WTC11 (cell line): ENCODE results near the gene CNTLN.

Experiments
- ATF1 ChIP-seq: sonication (generic); formaldehyde crosslinking; IDR thresholded peaks from 2 replicates; pipeline ENCODE4 v1.8.1; 2023; ENCODE audit warnings: mild to moderate bottlenecking, moderate library complexity, missing genetic modification reagents
- CREB1 ChIP-seq: sonication (generic); formaldehyde crosslinking; IDR thresholded peaks from 2 replicates; pipeline ENCODE4 v1.8.0; 2023; ENCODE audit warnings: mild to moderate bottlenecking, missing genetic modification reagents
- CTCF ChIP-seq: fragments of 200-600 bp; IDR thresholded peaks from 2 replicates; pipeline ENCODE4 v1.8.0; 2022; ENCODE audit warnings: antibody characterized with exemption
- NR1H2 ChIP-seq: sonication (generic); formaldehyde crosslinking; IDR thresholded peaks from 2 replicates; pipeline ENCODE4 v1.9.0; 2021; ENCODE audit warnings: mild to moderate bottlenecking, moderate library complexity, missing genetic modification reagents
- NR3C1 ChIP-seq: sonication (generic); formaldehyde crosslinking; conservative IDR thresholded peaks from 2 replicates; pipeline ENCODE4 v1.8.1; 2023; ENCODE audit warnings: low read depth, mild to moderate bottlenecking, missing genetic modification reagents
- ZBTB21 ChIP-seq: sonication (generic); formaldehyde crosslinking; IDR thresholded peaks from 2 replicates; pipeline ENCODE4 v1.8.1; 2023; ENCODE audit warnings: mild to moderate bottlenecking, missing genetic modification reagents, borderline replicate concordance
- ZNF263 ChIP-seq: sonication (generic); formaldehyde crosslinking; IDR thresholded peaks from 2 replicates; pipeline ENCODE4 v1.8.1; 2022; ENCODE audit warnings: low read depth, mild to moderate bottlenecking, moderate library complexity, missing genetic modification reagents
- ZSCAN18 ChIP-seq: fragments of 250-450 bp; sonication (Bioruptor Pico); IDR thresholded peaks from 2 replicates; pipeline ENCODE4 v2.1.2; 2022; ENCODE audit warnings: mild to moderate bottlenecking, moderate library complexity
- TF ChIP-seq, protein P1 (sequence below): sonication (generic); formaldehyde crosslinking; IDR thresholded peaks from 2 replicates; pipeline ENCODE4 v1.8.0; 2022; ENCODE audit warnings: mild to moderate bottlenecking, missing genetic modification reagents

GRCh38 chr9:17229945-17230560 is 95.2 kb downstream of the CNTLN start:
- no peak for TF ChIP-seq CREB1 (CRISPR knock-in tag)
- no peak for TF ChIP-seq ZBTB21 (CRISPR knock-in tag)
- no peak for TF ChIP-seq CTCF
- TF ChIP-seq ZSCAN18 (CRISPR knock-in tag) = no peak
- TF ChIP-seq ATF1 = no peak
- TF ChIP-seq, protein P1, sequence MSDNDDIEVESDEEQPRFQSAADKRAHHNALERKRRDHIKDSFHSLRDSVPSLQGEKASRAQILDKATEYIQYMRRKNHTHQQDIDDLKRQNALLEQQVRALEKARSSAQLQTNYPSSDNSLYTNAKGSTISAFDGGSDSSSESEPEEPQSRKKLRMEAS (CRISPR knock-in tag) = no peak
- no peak for TF ChIP-seq NR1H2 (CRISPR knock-in tag)
- TF ChIP-seq NR3C1 (CRISPR knock-in tag) = no peak
- no peak for TF ChIP-seq ZNF263 (CRISPR knock-in tag)
